Measurements from ENCODE around the gene KAZN. TPM values are rescaled to one million over a fixed set of nuclear protein-coding genes. Genes with fewer than 3 reads are reported as not detected.

The KAZN gene
- polyA plus RNA-seq, 2 donors, result 29.3 to 32.0 TPM

DNA sequence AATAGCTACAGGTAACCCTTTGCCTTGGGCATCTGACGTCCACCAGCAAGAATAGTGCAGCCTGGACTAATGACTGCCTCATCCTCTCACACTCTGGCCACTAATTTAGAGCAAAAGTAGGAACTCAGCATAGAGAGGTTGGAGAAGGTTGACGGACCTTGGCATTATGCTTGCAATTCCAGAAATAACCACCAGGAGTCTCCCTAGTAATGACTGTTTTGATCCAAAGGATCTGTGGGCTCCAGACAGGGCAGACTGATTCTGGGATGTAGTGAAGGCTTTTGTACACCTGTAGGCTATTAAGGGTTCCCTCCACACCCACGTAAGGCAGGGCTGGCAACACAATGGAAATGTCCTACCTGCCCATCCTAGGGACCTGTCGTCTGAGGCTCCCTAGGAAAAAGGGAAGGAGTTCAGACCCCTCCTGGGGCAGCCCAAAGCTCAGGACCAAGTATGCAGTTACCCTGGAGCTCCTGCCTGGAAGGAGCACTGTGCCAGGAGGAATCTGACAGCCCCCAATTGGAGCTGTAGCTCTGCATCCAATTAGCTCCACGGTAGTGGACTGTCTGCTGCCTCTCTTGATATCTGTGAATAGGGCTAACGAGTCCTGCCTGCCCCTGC lies 464.1 kb downstream of the KAZN start:
- H3K4me3 ChIP-seq (ENCODE audit: low read depth in 1 of 2, low read length in 2 of 2), result no peak overlapping the region
- H3K27me3 ChIP-seq (ENCODE audit: control insufficient read depth in 1 of 2, insufficient read depth in 2 of 2, low read length in 2 of 2), result no peaks in the 10 kb centered on the region
- 92 to 96% methylated on average over 6 of the region's 6 CpGs for WGBS, 2 donors
- H3K4me1 ChIP-seq (ENCODE audit: control insufficient read depth in 2 of 2, insufficient read depth in 2 of 2, low read length in 1 of 2), result no peaks in the 10 kb centered on the region
- H3K36me3 ChIP-seq (ENCODE audit: control insufficient read depth in 2 of 2, insufficient read depth in 2 of 2, low read length in 1 of 2), result peaks cover 17 to 45% of the 10 kb centered on the region in 2 donors
- peaks cover 0 to 3% of the 10 kb centered on the region in 2 donors for H3K9me3 ChIP-seq (ENCODE audit: control insufficient read depth in 2 of 2, insufficient read depth in 1 of 2, low read depth in 1 of 2, low read length in 1 of 2)
- H3K27ac ChIP-seq (ENCODE audit: low read depth in 2 of 2, low read length in 1 of 2), result no peak overlapping the region

DNA sequence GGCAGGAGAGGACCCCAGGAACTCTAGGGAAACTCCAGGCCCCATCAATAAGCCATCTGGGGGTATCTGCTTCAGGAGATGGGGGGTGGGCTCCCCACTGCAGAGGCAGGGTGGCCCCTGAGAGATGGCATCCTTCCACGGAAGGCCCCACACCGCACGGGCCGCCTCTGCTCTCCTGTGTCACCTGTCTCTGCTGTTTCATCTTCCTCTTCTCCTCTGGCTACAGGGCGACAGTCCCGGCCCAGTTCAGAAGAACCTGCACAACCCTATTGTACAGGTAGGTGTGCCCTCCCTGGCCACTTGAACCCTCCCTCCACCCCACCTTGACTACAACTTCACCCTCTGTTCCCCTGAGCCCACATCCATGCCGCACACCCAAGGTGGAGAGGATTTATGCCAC lies 464.9 kb downstream of the KAZN start:
- H3K9me3 ChIP-seq (ENCODE audit: control insufficient read depth in 2 of 2, insufficient read depth in 1 of 2, low read depth in 1 of 2, low read length in 1 of 2), result peaks cover 0 to 3% of the 10 kb centered on the region in 2 donors
- no peak overlapping the region for H3K4me3 ChIP-seq (ENCODE audit: low read depth in 1 of 2, low read length in 2 of 2)
- H3K4me1 ChIP-seq (ENCODE audit: control insufficient read depth in 2 of 2, insufficient read depth in 2 of 2, low read length in 1 of 2), result no peaks in the 10 kb centered on the region
- no peaks in the 10 kb centered on the region for H3K27me3 ChIP-seq (ENCODE audit: control insufficient read depth in 1 of 2, insufficient read depth in 2 of 2, low read length in 2 of 2)
- H3K36me3 ChIP-seq (ENCODE audit: control insufficient read depth in 2 of 2, insufficient read depth in 2 of 2, low read length in 1 of 2), result peaks cover 9 to 38% of the 10 kb centered on the region in 2 donors
- WGBS, 2 donors, result 94 to 100% methylated on average over 3 to 7 of the region's 7 CpGs
- no peak overlapping the region for H3K27ac ChIP-seq (ENCODE audit: low read depth in 2 of 2, low read length in 1 of 2)

DNA sequence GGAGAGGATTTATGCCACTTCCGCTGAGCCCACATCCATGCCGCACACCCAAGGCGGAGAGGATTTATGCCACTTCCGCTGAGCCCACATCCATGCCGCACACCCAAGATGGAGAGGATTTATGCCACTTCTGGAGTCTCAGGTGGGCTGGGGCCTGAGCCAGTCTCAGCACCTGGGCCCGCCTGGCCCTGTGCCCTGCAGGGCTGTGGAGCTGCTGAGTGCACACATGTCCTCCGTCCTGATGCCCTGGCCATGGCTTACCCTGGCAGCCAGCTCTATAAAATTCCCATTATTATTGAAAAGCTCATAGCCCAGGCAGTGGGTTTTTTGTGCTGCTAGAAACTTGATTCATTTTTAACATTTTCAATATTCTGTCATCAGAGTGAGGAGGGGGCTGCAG lies 465.3 kb downstream of the KAZN start:
- Histone ChIP-seq H3K27ac (ENCODE audit: low read depth in 2 of 2, low read length in 1 of 2) (no peak overlapping the region), H3K4me1 (ENCODE audit: control insufficient read depth in 2 of 2, insufficient read depth in 2 of 2, low read length in 1 of 2) (no peaks in the 10 kb centered on the region), H3K27me3 (ENCODE audit: control insufficient read depth in 1 of 2, insufficient read depth in 2 of 2, low read length in 2 of 2) (no peaks in the 10 kb centered on the region), H3K4me3 (ENCODE audit: low read depth in 1 of 2, low read length in 2 of 2) (no peak overlapping the region), H3K9me3 (ENCODE audit: control insufficient read depth in 2 of 2, insufficient read depth in 1 of 2, low read depth in 1 of 2, low read length in 1 of 2) (peaks cover 0 to 3% of the 10 kb centered on the region in 2 donors), H3K36me3 (ENCODE audit: control insufficient read depth in 2 of 2, insufficient read depth in 2 of 2, low read length in 1 of 2) (peaks cover 9 to 37% of the 10 kb centered on the region in 2 donors)
- 96% methylated on average over 7 of the region's 7 CpGs for WGBS, 2 donors

DNA sequence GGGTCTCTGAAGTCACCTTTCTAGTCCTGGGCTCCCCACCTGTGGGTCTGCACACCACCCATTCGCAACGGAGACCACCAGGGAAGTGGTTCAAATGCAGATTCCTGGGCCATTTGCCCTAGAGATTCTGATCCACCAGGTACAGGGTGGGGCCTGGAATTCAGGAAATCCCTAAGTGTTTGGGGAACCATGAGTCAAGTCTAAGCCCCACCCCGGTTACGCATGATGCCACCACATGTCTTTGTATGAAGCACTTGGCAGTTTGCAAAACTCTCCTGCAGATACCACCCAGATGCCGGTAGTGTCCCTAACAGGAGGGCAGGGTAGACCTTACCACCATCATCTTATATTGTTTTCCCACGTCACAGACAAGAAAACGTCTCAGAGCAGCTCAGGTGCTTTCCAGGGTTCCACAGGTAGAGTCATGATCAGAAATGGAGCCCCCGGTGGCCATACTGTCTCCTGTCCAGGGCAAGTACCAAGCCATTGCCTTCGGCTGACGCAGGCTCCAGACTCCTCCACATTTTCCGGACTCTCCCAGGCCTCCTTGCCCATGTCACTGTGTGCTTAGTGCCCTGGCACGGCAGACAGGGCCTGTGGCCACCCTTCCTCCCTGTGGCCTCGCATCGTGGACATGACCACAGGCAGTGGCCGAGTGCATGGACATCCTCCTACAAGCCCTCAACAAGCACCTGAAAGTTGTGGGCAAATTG lies 465.9 kb downstream of the KAZN start:
- Histone ChIP-seq H3K4me1 (ENCODE audit: control insufficient read depth in 2 of 2, insufficient read depth in 2 of 2, low read length in 1 of 2) (no peaks in the 10 kb centered on the region), H3K9me3 (ENCODE audit: control insufficient read depth in 2 of 2, insufficient read depth in 1 of 2, low read depth in 1 of 2, low read length in 1 of 2) (peaks cover 0 to 3% of the 10 kb centered on the region in 2 donors), H3K4me3 (ENCODE audit: low read depth in 1 of 2, low read length in 2 of 2) (no peak overlapping the region), H3K27ac (ENCODE audit: low read depth in 2 of 2, low read length in 1 of 2) (no peak overlapping the region), H3K36me3 (ENCODE audit: control insufficient read depth in 2 of 2, insufficient read depth in 2 of 2, low read length in 1 of 2) (peaks cover 9 to 32% of the 10 kb centered on the region in 2 donors), H3K27me3 (ENCODE audit: control insufficient read depth in 1 of 2, insufficient read depth in 2 of 2, low read length in 2 of 2) (no peaks in the 10 kb centered on the region)
- 86 to 87% methylated on average over 15 of the region's 15 CpGs for WGBS, 2 donors

DNA sequence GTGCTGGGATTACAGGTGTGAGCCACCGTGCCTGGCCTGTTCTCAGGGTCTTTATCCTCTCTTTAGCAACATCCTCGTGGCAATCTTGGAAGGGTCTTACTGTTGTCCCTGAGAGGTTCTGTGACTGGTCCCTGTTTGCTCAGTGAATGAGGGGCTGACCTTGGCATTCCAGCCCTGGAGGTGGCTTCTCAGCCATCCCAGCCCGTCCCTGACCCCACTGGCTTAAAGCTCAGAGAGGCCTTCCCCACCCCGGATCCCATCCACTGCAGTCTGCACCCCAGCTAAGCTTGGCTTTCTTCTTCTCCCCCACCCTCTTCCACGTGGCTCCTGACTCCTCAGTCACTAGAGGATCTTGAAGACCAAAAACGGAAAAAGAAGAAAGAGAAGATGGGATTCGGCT lies 466.8 kb downstream of the KAZN start:
- Histone ChIP-seq H3K4me3 (ENCODE audit: low read depth in 1 of 2, low read length in 2 of 2) (no peak overlapping the region), H3K27me3 (ENCODE audit: control insufficient read depth in 1 of 2, insufficient read depth in 2 of 2, low read length in 2 of 2) (no peaks in the 10 kb centered on the region), H3K9me3 (ENCODE audit: control insufficient read depth in 2 of 2, insufficient read depth in 1 of 2, low read depth in 1 of 2, low read length in 1 of 2) (peaks cover 0 to 3% of the 10 kb centered on the region in 2 donors), H3K27ac (ENCODE audit: low read depth in 2 of 2, low read length in 1 of 2) (no peak overlapping the region), H3K4me1 (ENCODE audit: control insufficient read depth in 2 of 2, insufficient read depth in 2 of 2, low read length in 1 of 2) (no peaks in the 10 kb centered on the region), H3K36me3 (ENCODE audit: control insufficient read depth in 2 of 2, insufficient read depth in 2 of 2, low read length in 1 of 2) (peaks cover 9 to 28% of the 10 kb centered on the region in 2 donors)
- 87 to 88% methylated on average over 7 of the region's 7 CpGs for WGBS, 2 donors

DNA sequence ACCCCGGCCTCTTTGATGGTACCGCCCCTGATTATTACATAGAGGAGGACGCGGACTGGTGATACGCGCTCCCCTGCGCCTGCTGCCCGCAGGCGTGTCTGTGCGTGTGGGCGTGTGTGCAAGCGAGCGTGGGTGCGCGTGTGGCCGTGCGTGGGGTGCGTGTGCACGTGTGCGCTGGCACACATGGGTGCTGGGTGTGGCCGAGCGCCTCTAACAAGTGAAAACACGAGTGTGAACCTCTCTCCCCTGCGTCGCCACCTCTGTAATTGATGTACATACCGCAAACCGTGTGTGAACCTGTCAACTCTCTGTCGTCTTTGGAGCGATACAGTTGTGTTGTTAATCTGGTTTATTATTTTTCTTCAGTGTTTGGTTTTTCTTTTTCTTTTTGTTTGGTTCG lies 467.3 kb downstream of the KAZN start:
- Histone ChIP-seq H3K4me1 (ENCODE audit: control insufficient read depth in 2 of 2, insufficient read depth in 2 of 2, low read length in 1 of 2) (no peaks in the 10 kb centered on the region), H3K4me3 (ENCODE audit: low read depth in 1 of 2, low read length in 2 of 2) (no peak overlapping the region), H3K9me3 (ENCODE audit: control insufficient read depth in 2 of 2, insufficient read depth in 1 of 2, low read depth in 1 of 2, low read length in 1 of 2) (peaks cover 0 to 3% of the 10 kb centered on the region in 2 donors), H3K27me3 (ENCODE audit: control insufficient read depth in 1 of 2, insufficient read depth in 2 of 2, low read length in 2 of 2) (no peaks in the 10 kb centered on the region), H3K27ac (ENCODE audit: low read depth in 2 of 2, low read length in 1 of 2) (no peak overlapping the region), H3K36me3 (ENCODE audit: control insufficient read depth in 2 of 2, insufficient read depth in 2 of 2, low read length in 1 of 2) (peaks cover 9 to 29% of the 10 kb centered on the region in 2 donors)
- WGBS, 2 donors, result 92 to 93% methylated on average over 30 of the region's 30 CpGs

DNA sequence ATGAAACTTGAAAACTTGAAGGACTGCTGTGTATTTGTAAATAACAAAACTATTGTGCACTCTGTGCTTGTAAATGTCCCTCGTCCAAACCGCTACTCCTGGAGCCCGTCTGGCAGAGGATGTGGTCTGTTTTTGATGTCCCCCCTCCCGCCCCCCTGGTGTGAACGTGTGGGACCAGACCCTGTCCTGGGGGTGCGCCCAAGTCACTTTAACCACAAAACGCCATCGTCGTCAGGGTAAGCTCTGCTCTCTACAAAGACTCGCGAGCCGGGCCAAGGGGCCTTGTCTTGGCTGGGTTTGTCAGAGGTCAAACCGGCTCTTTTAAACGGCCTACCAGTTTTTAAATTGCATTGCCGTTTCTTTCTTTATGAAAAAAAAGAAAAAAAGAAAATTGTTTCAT lies 467.7 kb downstream of the KAZN start:
- peaks cover 0 to 3% of the 10 kb centered on the region in 2 donors for H3K9me3 ChIP-seq (ENCODE audit: control insufficient read depth in 2 of 2, insufficient read depth in 1 of 2, low read depth in 1 of 2, low read length in 1 of 2)
- H3K4me3 ChIP-seq (ENCODE audit: low read depth in 1 of 2, low read length in 2 of 2), result no peak overlapping the region
- H3K36me3 ChIP-seq (ENCODE audit: control insufficient read depth in 2 of 2, insufficient read depth in 2 of 2, low read length in 1 of 2), result peaks cover 9 to 29% of the 10 kb centered on the region in 2 donors
- no peak overlapping the region for H3K27ac ChIP-seq (ENCODE audit: low read depth in 2 of 2, low read length in 1 of 2)
- 75 to 79% methylated on average over 15 of the region's 15 CpGs for WGBS, 2 donors
- no peaks in the 10 kb centered on the region for H3K27me3 ChIP-seq (ENCODE audit: control insufficient read depth in 1 of 2, insufficient read depth in 2 of 2, low read length in 2 of 2)
- H3K4me1 ChIP-seq (ENCODE audit: control insufficient read depth in 2 of 2, insufficient read depth in 2 of 2, low read length in 1 of 2), result no peaks in the 10 kb centered on the region

DNA sequence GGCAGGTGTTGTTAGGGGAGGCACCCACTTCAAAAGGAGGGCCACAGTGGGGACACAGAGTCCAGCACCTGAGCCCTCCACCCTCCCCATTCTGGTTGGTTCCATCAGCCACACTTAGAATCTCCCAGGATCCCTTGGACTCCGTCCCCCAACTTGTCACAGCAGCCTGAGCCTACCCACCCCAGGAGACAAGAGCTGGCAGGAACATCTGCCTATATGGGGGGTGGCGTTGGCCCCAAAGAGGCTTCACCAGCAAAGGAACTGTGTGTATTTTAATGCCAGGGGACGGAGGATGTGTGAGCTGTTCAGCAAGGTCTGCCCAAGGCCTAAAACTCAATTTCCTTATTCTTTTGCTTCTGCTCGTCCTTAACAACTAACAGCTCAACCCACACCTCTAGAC lies 468.7 kb downstream of the KAZN start:
- H3K27ac ChIP-seq (ENCODE audit: low read depth in 2 of 2, low read length in 1 of 2), result no peak overlapping the region
- H3K4me3 ChIP-seq (ENCODE audit: low read depth in 1 of 2, low read length in 2 of 2), result no peak overlapping the region
- H3K9me3 ChIP-seq (ENCODE audit: control insufficient read depth in 2 of 2, insufficient read depth in 1 of 2, low read depth in 1 of 2, low read length in 1 of 2), result no peaks in the 10 kb centered on the region
- no peaks in the 10 kb centered on the region for H3K27me3 ChIP-seq (ENCODE audit: control insufficient read depth in 1 of 2, insufficient read depth in 2 of 2, low read length in 2 of 2)
- peaks cover 5 to 23% of the 10 kb centered on the region in 2 donors for H3K36me3 ChIP-seq (ENCODE audit: control insufficient read depth in 2 of 2, insufficient read depth in 2 of 2, low read length in 1 of 2)
- H3K4me1 ChIP-seq (ENCODE audit: control insufficient read depth in 2 of 2, insufficient read depth in 2 of 2, low read length in 1 of 2), result no peaks in the 10 kb centered on the region
- WGBS, 2 donors, result 87 to 89% methylated on average over 4 of the region's 4 CpGs

DNA sequence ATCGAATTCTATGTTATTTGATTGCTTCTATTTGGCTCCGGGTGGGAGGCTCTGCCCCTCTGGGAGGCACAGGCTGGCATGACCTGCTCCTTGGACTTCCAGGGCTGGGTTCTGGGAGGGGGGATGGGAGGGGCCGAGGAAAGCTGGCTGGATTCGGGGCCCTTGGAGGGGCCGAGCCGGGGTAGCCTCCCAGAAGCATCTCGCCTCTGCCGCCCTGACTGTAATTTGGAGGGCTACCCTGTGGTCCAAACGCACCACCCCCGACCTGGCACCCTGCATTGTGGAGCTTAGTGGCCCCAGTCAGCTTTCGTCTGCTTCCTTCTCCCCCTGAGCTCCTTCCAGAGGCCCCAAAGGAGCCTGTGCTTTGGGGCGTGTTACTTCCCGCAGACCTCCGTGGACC lies 469.7 kb downstream of the KAZN start:
- Histone ChIP-seq H3K4me1 (ENCODE audit: control insufficient read depth in 2 of 2, insufficient read depth in 2 of 2, low read length in 1 of 2) (no peaks in the 10 kb centered on the region), H3K36me3 (ENCODE audit: control insufficient read depth in 2 of 2, insufficient read depth in 2 of 2, low read length in 1 of 2) (peaks cover 0 to 23% of the 10 kb centered on the region in 2 donors), H3K4me3 (ENCODE audit: low read depth in 1 of 2, low read length in 2 of 2) (no peak overlapping the region), H3K27ac (ENCODE audit: low read depth in 2 of 2, low read length in 1 of 2) (no peak overlapping the region), H3K27me3 (ENCODE audit: control insufficient read depth in 1 of 2, insufficient read depth in 2 of 2, low read length in 2 of 2) (no peaks in the 10 kb centered on the region), H3K9me3 (ENCODE audit: control insufficient read depth in 2 of 2, insufficient read depth in 1 of 2, low read depth in 1 of 2, low read length in 1 of 2) (no peaks in the 10 kb centered on the region)
- WGBS, 2 donors, result 88 to 95% methylated on average over 14 of the region's 14 CpGs

DNA sequence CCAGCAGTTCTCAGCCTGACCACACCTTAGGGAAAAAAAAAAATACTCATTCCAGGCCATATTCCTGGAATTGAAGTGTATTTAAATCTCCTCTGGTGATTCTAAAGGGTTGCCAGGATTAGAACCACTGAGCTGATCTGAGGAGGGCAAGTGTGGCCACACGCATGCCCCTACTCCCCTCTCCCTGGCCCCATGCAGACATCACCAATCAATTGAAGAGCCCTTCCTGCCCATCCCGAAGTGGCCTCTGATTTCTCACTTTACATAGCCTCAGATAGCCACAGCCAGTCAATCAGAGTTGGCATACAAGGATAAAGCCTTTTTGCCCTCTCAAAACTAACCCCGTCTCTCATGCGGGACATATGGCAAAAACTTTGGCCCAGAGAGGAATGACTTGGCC lies 470.5 kb downstream of the KAZN start:
- H3K4me3 ChIP-seq (ENCODE audit: low read depth in 1 of 2, low read length in 2 of 2), result no peak overlapping the region
- no peaks in the 10 kb centered on the region for H3K4me1 ChIP-seq (ENCODE audit: control insufficient read depth in 2 of 2, insufficient read depth in 2 of 2, low read length in 1 of 2)
- no peaks in the 10 kb centered on the region for H3K27me3 ChIP-seq (ENCODE audit: control insufficient read depth in 1 of 2, insufficient read depth in 2 of 2, low read length in 2 of 2)
- H3K36me3 ChIP-seq (ENCODE audit: control insufficient read depth in 2 of 2, insufficient read depth in 2 of 2, low read length in 1 of 2), result peaks cover 0 to 16% of the 10 kb centered on the region in 2 donors
- no peaks in the 10 kb centered on the region for H3K9me3 ChIP-seq (ENCODE audit: control insufficient read depth in 2 of 2, insufficient read depth in 1 of 2, low read depth in 1 of 2, low read length in 1 of 2)
- H3K27ac ChIP-seq (ENCODE audit: low read depth in 2 of 2, low read length in 1 of 2), result no peak overlapping the region
- WGBS, 2 donors, result 86% methylated on average over 4 of the region's 4 CpGs
